HL-60 (cell line): ENCODE results near the gene THYN1.

ENCODE experiments used
- POLR2AphosphoS5 ChIP-seq: IDR thresholded peaks from 2 replicates; pipeline ENCODE4 v1.6.1; 2012; ENCODE audit warnings: low read depth
- TF ChIP-seq, protein P1 (sequence below): IDR thresholded peaks from one replicate; pipeline ENCODE4 v1.5.1; 2011; ENCODE audit warnings: low read length, control low read depth, inconsistent platforms; ENCODE audit not compliant: insufficient read depth
- TF ChIP-seq, protein P2 (sequence below): IDR thresholded peaks from 2 replicates; pipeline ENCODE4 v1.6.1; 2012; ENCODE audit warnings: low read depth; ENCODE audit not compliant: insufficient replicate concordance

DNA sequence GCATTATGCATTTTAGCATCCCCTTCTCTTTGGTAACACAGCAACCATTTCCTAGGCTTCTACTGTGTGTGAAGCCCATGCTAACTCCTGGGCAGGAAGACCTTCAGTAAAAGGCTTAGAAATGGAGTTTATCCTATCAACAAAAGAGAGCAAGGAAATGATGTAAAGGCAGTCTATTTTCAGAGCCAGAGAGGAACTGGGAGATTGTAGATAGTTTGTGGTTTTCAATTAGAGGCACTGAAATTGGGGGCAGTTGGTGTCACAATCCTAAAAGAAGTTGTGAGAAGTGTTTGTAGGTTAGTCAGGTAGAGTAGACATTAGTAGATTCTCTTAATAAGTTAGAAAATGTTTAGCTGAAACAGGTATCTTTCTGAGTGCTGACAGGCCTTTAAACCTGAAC lies 7.4 kb upstream of the THYN1 start:
- TF ChIP-seq, protein P1, sequence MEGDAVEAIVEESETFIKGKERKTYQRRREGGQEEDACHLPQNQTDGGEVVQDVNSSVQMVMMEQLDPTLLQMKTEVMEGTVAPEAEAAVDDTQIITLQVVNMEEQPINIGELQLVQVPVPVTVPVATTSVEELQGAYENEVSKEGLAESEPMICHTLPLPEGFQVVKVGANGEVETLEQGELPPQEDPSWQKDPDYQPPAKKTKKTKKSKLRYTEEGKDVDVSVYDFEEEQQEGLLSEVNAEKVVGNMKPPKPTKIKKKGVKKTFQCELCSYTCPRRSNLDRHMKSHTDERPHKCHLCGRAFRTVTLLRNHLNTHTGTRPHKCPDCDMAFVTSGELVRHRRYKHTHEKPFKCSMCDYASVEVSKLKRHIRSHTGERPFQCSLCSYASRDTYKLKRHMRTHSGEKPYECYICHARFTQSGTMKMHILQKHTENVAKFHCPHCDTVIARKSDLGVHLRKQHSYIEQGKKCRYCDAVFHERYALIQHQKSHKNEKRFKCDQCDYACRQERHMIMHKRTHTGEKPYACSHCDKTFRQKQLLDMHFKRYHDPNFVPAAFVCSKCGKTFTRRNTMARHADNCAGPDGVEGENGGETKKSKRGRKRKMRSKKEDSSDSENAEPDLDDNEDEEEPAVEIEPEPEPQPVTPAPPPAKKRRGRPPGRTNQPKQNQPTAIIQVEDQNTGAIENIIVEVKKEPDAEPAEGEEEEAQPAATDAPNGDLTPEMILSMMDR: no peak
- TF ChIP-seq, protein P2, sequence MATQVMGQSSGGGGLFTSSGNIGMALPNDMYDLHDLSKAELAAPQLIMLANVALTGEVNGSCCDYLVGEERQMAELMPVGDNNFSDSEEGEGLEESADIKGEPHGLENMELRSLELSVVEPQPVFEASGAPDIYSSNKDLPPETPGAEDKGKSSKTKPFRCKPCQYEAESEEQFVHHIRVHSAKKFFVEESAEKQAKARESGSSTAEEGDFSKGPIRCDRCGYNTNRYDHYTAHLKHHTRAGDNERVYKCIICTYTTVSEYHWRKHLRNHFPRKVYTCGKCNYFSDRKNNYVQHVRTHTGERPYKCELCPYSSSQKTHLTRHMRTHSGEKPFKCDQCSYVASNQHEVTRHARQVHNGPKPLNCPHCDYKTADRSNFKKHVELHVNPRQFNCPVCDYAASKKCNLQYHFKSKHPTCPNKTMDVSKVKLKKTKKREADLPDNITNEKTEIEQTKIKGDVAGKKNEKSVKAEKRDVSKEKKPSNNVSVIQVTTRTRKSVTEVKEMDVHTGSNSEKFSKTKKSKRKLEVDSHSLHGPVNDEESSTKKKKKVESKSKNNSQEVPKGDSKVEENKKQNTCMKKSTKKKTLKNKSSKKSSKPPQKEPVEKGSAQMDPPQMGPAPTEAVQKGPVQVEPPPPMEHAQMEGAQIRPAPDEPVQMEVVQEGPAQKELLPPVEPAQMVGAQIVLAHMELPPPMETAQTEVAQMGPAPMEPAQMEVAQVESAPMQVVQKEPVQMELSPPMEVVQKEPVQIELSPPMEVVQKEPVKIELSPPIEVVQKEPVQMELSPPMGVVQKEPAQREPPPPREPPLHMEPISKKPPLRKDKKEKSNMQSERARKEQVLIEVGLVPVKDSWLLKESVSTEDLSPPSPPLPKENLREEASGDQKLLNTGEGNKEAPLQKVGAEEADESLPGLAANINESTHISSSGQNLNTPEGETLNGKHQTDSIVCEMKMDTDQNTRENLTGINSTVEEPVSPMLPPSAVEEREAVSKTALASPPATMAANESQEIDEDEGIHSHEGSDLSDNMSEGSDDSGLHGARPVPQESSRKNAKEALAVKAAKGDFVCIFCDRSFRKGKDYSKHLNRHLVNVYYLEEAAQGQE: no peak
- TF ChIP-seq POLR2AphosphoS5: no peak
